ENCODE results near the gene NPLOC4. TPM values are rescaled to one million over a fixed set of nuclear protein-coding genes. Genes with fewer than 3 reads are reported as not detected.
"Not testable (repeated sequence)": the region's sequence is repeated elsewhere in the genome, so short reads cannot be mapped to it uniquely, and the experiment has no call there.

The NPLOC4 gene
- total RNA-seq (2014; rRNA removed; shearing (Covaris generic); ENCODE audit: low replicate concordance): 79.9 and 88.1 TPM in 2 replicates

DNA sequence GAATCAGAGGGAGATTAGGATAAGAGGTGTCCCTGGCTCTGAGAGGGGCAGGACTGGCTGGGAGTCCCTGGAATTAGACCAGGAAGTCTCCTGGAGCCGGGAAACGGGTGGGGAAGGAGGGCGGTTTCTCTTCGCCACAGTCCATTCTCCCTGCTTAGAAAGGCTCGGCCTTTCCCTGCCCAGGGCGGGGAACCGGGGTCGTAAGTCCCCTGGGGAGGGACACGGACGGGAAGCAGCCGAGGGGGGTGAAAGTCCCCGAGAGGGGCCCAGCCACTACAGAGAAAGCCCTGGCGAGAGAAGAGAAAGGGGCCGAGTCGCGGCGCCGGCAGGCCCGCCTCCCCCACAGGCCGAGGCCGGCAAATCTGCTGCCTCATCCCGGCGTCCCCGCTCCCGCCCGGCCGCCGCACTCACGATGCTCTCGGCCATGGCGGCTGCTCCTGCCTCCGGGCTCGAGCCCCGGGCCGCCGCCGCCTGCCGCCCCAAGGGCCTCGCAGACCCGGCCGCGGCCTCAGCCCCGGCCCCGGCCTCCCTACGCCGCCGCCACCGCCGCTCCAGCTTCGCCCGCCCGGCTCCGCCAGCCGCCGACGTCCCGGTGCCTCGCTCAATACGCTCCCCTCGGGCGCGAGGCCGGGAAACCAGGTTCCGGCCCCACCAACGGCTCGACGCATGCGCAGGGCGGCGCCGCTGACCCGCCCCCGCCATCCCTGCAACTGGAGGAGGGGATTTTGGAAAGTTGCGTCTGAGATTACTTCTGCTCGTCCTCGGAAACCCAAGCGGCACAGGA, at the start of gene NPLOC4, which contains the start of gene TSPAN10:
TSS of gene NPLOC4 (minus strand) at position 608 of the 784 bp plus-strand sequence. CDS start at position 426, 182 bp downstream.
TSS of gene TSPAN10 (plus strand) at position 692 of the 784 bp plus-strand sequence. CDS start 5,217 bp downstream, outside the sequence.
- in situ Hi-C loops (cut with HindIII; ENCODE audit: low pct_unique_long_range_greater_than_20kb, low sequenced_read_pairs): no loop called here
- peak; percentile 79 for DNase-seq (ENCODE audit: low read depth)

DNA sequence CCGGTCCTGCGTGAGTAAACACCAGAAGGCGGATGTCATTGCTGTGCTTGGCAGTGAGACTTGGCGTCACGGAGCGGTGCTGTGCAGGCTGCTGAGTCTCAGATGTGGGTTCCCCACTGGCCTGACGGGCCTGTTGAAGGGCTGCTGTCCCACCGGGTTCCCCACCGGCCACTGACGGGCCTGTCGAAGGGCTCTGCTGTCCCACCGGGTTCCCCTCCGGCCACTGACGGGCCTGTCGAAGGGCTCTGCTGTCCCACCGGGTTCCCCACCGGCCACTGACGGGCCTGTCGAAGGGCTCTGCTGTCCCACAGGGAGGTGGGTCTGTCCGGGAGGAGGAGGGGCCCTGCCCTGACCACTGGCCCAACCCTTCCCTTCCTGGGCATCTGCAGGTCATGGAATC, 49.7 kb upstream of the NPLOC4 start:
- in situ Hi-C loops (cut with HindIII; ENCODE audit: low pct_unique_long_range_greater_than_20kb, low sequenced_read_pairs): no loop called here

DNA sequence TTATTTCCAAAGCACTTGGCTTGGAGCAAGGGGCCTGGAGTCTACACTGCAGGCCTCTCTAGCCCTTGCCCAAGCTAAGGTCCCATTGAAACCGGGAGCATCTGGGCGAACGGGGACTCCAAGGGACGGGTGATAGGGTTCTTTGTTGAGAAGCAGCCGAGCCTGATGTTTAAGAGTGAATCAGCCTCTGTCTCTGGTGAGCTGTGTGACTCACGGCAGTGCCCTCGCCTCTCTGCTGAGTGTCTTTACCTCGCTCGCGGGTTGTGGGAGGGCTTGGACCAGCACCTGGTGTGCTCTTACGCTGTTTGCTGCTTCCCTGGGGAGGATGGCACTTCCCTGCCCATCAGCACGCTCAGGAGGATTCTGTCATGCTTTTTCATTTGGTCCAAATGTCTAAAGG, 48.2 kb upstream of the NPLOC4 start:
- DNase-seq (ENCODE audit: low read depth): peak; percentile 49
- in situ Hi-C loops (cut with HindIII; ENCODE audit: low pct_unique_long_range_greater_than_20kb, low sequenced_read_pairs): no loop called here

More for the DNA sequence above, 49.7 kb upstream of the NPLOC4 start:
- no peak for DNase-seq (ENCODE audit: low read depth)

DNA sequence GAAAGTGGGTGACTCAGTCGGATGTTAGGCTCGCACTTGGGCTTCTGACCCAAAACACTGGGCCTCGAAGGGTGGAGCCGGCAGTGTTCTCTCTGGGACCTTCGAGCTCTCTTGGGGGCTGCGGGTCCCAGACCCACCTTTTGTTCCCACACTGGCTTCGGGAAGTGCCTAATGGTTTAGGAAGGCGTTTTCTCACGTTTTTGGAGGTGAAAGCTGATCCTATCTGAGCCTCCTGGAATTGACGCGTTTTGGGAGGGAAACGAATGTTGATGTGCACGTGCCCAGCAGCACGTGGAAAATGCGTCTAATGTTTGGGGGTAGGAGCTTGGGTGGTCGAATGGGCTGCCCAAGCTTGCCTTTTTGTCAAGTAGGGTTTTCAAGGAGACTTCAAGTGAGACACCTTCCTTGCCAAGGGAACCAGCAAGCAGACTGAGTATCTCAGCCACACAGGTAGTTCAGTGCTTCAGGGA, 47.6 kb upstream of the NPLOC4 start:
- DNase-seq (ENCODE audit: low read depth): no peak
- in situ Hi-C loops (cut with HindIII; ENCODE audit: low pct_unique_long_range_greater_than_20kb, low sequenced_read_pairs): no loop called here

DNA sequence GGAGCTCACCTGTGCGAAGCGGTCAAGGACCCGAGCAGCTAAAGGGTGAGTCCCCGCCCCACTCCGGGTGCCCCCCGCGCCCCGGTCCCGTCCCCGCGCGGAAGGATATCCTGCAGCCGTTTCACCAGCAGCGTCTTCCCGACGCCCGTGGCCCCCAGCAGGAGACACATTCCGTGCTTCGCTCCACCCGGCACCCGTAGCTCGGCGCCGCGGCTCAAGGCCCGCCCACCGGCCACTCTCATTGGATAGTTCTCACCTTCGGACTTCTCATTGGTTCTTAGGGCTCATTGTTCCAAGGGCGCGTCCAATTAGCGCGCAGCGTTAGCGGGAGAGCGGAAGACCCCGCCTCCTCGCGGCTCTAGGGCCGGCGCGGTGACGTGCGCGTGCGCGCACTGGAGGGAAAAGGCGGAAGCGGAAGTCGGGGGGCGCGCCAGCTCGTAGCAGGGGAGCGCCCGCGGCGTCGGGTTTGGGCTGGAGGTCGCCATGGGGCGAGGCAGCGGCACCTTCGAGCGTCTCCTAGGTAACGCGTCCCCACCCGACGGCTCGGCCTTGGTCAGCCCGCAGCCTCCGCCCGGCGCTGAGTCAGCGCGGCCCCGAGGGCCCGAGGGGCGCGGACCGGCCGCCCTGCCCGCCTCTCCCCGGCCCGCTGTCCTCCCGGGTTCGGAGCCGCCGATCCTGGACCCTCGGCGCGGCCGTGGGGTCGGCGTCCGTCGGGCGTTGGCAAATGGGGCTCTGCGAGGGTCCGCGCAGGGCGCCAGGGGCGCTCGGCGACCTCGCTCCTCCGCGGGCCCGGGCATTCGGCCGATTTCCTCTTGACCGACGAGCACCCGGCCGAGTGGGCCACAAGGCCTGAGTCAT, 46.9 kb upstream of the NPLOC4 start, which contains the start of the genes ARL16 and HGS:
TSS of gene ARL16 (minus strand) at position 214 of the 858 bp plus-strand sequence. CDS start at position 170, 44 bp downstream.
TSS of gene HGS (plus strand) at position 428 of the 858 bp plus-strand sequence. CDS start at position 484, 56 bp downstream.
- DNase-seq (ENCODE audit: low read depth): peak; percentile 99
- in situ Hi-C loops (cut with HindIII; ENCODE audit: low pct_unique_long_range_greater_than_20kb, low sequenced_read_pairs): no loop called here

DNA sequence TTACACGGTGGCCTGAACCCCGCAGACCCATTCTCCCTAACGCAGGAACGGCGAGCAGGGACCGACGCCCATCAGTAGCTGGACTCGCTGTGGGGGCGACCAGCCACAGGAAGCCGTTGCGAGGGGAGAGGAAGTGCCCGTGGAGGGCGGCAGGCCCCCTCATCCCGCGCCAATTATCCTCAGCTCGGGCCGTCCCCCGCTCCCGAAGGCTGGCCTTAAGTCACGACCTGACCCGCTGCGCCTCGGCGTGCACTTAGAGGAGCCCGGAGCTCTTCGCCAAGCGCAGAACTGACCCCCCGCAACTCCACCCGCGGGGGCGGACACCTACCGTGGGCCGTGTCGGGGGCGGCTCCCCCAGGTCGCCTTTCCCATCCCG, 46.3 kb upstream of the NPLOC4 start:
- no peak for DNase-seq (ENCODE audit: low read depth)
- in situ Hi-C loops (cut with HindIII; ENCODE audit: low pct_unique_long_range_greater_than_20kb, low sequenced_read_pairs): no loop called here

DNA sequence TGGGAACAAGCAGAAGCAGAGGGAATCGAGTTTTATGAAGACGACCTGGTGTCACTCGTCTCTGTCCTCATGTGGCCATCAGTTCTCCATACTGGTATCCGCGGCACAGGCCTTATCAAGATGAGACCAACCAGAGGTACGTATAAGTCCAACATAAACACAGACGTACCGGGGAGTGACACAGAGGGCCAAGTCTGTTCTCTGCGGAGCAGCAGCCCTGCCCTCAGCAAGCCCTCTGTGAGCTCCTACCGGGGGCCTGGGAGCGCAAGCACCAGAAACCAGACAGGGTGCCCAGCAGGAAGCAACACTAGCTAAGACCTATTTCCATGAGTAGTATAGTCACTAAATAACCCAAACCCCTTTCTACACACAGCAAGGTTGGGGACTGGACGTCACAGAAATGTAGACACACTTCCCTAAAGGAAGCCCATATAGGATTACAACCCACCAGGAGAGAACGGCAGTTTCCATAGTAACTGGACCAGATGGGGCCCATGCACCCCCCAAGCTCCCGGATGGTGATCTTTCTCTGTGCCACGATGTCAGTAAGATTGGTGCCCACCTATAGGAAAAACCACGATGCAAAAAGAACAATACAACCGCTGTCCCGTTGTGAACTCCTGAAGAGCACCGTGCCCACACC, 45.8 kb upstream of the NPLOC4 start:
- in situ Hi-C loops (cut with HindIII; ENCODE audit: low pct_unique_long_range_greater_than_20kb, low sequenced_read_pairs): no loop called here
- no peak for DNase-seq (ENCODE audit: low read depth)

DNA sequence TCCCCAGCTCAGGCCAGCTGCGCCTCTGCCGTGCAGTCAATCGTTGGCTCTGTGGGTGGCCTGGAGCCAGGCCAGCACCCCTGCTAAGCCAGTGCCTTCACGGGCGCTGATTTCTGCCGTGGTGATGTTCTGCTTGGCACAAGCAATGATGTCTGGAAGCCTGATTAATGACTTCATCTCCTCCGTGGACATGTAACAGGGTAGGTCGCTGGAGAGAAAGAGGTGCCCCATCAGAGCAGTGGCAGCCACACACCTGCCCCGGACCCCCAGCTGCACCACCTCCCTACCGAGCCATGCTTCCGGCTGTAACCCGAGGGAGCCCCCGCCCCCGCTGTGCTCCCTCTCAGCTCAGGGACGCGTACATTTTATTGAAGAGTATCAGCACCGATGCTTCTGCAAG, 44.8 kb upstream of the NPLOC4 start:
- in situ Hi-C loops (cut with HindIII; ENCODE audit: low pct_unique_long_range_greater_than_20kb, low sequenced_read_pairs): no loop called here
- DNase-seq (ENCODE audit: low read depth): peak; percentile 70

DNA sequence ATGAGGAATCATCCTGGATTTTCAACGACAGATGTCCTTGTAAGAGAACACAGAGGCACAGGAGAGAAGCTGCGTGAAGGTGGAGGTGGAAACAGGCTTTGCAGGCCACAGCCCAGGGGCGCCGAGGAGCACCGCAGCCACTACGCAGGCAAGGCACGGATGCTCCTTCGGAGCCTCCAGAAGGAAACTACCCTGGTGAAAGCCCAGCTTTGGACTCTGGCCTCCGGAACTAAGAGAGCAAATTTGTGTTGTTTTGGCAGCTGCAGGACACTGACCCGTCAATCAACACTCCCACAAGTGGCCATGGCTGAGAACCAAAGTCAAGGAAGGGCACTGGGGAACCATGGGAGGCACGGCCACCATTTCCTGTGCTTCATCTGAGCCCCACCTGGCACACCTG, 43.2 kb upstream of the NPLOC4 start:
- in situ Hi-C loops (cut with HindIII; ENCODE audit: low pct_unique_long_range_greater_than_20kb, low sequenced_read_pairs): no loop called here
- no peak for DNase-seq (ENCODE audit: low read depth)

DNA sequence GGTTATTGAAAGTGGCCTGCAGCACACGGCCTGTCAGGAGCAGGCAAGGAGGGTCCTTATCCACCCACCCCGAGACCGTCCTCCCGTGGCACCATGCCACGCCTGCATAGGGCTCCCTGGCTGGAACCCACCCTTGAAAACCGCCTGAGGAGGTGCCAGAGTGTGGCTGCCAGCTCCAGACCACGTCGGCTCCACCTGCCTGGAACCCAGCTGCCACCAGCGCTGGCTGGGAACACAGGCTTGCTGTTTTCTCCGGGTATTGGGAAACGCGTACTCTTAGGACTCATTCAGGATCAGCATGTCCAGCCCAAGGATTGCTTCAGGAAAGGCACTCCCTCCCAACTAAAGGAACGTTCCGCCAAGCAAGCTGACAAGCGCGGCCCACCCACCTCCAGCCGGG, 40.0 kb upstream of the NPLOC4 start:
- no peak for DNase-seq (ENCODE audit: low read depth)
- in situ Hi-C loops (cut with HindIII; ENCODE audit: low pct_unique_long_range_greater_than_20kb, low sequenced_read_pairs): no loop called here

DNA sequence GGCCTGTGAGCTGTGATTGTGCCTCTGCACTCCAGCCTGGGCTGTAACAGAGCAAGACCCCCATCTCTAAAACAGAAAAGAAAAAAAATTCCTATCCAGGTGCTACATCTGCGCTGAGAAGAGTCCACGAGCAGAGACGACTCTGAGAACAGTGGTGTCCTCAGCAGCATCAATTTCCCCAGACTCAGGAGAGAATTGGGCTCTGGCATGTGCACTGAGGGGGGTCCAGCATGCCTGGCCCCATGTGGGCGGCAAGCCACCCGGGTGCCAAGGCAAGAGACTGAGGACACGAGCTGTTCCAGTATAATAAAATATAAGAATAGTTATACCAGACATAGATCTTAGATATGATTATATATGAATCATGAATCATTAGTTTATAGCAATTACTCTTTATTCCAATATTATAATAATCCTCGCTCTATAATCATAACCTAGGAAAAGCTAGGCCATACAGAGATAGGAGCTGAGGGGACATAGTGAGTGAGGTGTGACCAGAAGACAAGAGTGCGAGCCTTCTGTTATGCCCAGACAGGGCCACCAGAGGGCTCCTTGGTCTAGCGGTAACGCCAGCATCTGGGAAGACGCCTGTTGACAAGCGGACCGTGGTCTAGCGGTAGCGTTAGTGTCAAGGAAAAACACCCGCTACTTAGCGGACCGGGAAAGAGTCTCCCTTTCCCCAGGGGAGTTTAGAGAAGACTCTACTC, 38.8 kb upstream of the NPLOC4 start:
- DNase-seq (ENCODE audit: low read depth): peak; percentile 41

DNA sequence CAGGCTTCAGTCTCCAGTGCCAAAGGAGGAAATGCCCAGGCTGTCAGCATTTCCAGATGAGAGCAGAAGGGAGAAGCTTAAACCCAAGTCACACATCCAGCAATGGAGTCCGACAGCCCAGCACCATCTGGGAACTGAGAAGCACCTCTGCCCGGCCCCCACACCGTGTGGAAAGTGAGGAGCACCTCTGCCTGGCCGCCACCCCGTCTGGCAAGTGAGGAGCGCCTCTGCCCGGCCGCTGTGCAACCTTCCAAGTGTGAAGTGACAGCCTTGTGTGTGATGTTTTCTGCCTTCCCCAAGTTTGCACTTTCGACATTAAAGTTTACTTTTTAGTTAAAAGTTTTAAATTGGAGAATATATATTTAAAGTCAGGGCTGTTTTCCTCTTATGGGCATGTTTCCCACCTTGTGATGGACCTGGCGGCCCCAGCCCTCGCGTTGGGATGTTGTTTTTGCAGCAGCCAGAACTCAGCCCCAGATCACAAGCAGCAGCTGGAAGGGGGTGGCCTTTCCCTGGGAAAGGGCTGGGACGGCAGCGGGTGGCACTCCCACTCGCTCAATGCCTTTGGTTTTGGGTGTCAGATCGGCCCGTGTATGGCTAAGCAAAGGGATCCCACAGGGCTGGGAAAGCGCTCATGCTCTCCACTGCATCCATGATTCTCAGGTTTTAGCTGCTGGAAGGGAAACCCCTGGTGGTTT, 36.8 kb upstream of the NPLOC4 start:
- in situ Hi-C loops (cut with HindIII; ENCODE audit: low pct_unique_long_range_greater_than_20kb, low sequenced_read_pairs): no loop called here
- DNase-seq (ENCODE audit: low read depth): no peak

More for the DNA sequence above, 38.8 kb upstream of the NPLOC4 start:
- in situ Hi-C loops (cut with HindIII; ENCODE audit: low pct_unique_long_range_greater_than_20kb, low sequenced_read_pairs): not testable (repeated sequence)

DNA sequence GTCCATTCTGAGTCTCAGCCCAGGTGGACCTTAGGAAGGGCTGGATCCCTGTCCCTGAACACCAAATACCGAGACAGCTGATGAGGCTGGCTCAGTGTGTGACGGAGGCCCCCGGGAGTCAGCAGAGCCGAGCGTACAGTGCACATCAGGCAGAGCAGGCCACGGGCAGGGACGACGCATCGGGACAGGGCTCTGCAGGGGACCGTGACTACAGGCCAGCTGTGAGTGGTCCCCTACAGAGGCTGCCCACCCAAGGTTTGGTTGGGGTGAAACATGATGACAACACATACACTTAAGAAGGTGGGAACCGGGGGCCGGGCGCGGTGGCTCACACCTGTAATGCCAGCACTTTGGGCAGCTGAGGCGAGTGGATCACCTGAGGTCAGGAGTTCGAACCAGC, 36.0 kb upstream of the NPLOC4 start:
- in situ Hi-C loops (cut with HindIII; ENCODE audit: low pct_unique_long_range_greater_than_20kb, low sequenced_read_pairs): no loop called here

DNA sequence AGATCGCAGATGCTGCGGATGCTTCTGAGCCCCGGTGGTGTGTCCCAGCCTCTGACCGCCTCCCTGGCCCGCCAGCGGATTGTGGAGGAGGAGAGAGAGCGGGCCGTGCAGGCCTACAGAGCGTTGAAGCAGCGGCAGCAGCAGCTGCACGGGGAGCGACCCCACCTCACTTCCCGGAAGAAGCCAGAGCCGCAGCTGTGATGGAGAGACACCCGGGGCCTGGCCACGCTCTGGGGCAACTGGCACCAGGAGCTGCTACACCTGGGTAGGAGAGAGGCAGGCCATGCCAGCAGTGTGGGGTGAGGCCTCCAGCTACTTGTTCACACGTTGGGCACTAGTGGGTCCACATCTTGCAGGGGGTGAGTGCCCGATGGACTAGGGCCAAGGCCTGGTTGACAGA, 35.6 kb upstream of the NPLOC4 start:
- in situ Hi-C loops (cut with HindIII; ENCODE audit: low pct_unique_long_range_greater_than_20kb, low sequenced_read_pairs): no loop called here
- DNase-seq (ENCODE audit: low read depth): no peak

More for the DNA sequence above, 36.0 kb upstream of the NPLOC4 start:
- no peak for DNase-seq (ENCODE audit: low read depth)

DNA sequence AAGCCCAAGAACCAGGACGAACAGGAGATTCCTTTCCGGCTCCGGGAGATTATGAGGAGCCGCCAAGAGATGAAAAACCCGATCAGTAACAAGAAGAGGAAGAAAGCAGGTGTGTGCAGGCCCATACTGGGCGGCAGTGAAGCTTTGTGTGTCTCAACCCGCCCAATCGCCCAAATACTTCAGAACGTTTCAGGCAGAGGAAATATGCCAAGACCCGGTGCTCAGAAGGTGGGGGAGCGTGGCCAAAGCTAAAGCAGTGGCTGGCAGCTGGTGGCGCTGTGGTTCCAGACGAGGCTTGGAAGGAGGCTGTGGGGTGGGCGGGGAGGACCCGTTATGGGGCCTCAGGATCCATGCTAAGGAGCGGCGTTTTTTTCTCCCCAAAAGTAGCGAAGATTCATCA, 30.8 kb upstream of the NPLOC4 start:
- DNase-seq (ENCODE audit: low read depth): no peak
- in situ Hi-C loops (cut with HindIII; ENCODE audit: low pct_unique_long_range_greater_than_20kb, low sequenced_read_pairs): no loop called here

DNA sequence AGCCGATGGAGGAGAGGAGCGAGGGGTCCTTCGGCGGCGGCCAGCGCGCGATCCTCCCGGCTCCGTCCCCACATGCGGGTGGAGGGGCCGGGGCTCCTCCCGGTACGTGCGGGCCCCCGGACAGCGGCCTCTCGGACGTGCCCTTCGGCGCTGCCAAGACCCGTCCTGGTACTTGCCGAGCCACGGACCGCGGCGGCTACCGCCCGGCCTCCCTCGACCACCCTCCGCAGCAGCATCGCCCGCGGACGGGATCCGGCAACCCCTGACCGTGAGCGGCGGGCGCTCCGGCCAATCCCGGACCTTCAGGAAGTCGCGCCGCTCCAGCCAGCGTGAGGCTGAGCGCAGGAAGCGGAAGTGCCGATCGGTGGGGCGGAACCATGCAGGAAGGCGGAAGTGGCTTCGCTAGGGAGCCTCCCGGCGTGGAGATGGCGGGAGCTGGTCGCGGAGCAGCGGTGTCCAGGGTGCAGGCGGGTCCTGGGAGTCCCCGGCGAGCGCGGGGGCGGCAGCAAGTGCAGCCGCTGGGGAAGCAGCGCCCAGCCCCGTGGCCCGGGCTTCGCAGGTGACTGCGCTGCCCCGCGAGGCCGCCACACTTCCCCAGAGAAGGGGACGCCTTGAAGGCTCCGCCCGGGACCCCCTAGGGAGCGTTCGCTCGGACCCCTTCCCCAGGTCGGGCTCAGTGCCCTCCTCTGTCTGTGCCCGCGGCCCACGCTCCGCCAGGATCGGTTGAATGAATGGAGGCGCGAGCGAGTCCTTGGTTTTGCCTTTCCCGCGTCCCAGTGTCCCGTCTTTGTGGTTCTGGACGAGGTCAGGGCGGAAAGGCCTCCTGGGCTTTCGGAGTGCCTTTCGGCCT, 29.7 kb upstream of the NPLOC4 start, which contains the start of the genes CCDC137 and OXLD1:
TSS of gene CCDC137 (plus strand) at position 396 of the 850 bp plus-strand sequence. CDS start at position 426, 30 bp downstream.
TSS of gene OXLD1 (minus strand) at position 264 of the 850 bp plus-strand sequence. CDS start at position 236, 28 bp downstream.
- DNase-seq (ENCODE audit: low read depth): peak; percentile 89
- in situ Hi-C loops (cut with HindIII; ENCODE audit: low pct_unique_long_range_greater_than_20kb, low sequenced_read_pairs): no loop called here
